HUES48 (cell line): ENCODE data around the gene MYLK4.

Experiments used
- H3K27ac ChIP-seq: one replicate; pipeline ENCODE4 v1.7.0; 2013; ENCODE audit warnings: low read depth, low read length, inconsistent platforms
- H3K27me3 ChIP-seq: 2 replicates; pipeline ENCODE4 v1.6.1; 2013; ENCODE audit warnings: mild to moderate bottlenecking, low read length; ENCODE audit not compliant: control insufficient read depth, insufficient read depth
- H3K36me3 ChIP-seq: 2 replicates; pipeline ENCODE4 v1.6.1; 2013; ENCODE audit warnings: low read length; ENCODE audit not compliant: control insufficient read depth, insufficient read depth
- H3K4me1 ChIP-seq: 2 replicates; pipeline ENCODE4 v1.6.1; 2013; ENCODE audit warnings: mild to moderate bottlenecking, low read length; ENCODE audit not compliant: control insufficient read depth, insufficient read depth
- H3K4me3 ChIP-seq: 2 replicates; pipeline ENCODE4 v1.5.1; 2013; ENCODE audit warnings: mild to moderate bottlenecking, low read depth, low read length
- H3K9ac ChIP-seq: 2 replicates; pipeline ENCODE4 v1.6.1; 2013; ENCODE audit warnings: mild to moderate bottlenecking, low read depth, low read length, moderate library complexity
- H3K9me3 ChIP-seq: 2 replicates; pipeline ENCODE4 v1.6.1; 2013; ENCODE audit warnings: low read length; ENCODE audit not compliant: control insufficient read depth, insufficient read depth

Gene MYLK4

DNA sequence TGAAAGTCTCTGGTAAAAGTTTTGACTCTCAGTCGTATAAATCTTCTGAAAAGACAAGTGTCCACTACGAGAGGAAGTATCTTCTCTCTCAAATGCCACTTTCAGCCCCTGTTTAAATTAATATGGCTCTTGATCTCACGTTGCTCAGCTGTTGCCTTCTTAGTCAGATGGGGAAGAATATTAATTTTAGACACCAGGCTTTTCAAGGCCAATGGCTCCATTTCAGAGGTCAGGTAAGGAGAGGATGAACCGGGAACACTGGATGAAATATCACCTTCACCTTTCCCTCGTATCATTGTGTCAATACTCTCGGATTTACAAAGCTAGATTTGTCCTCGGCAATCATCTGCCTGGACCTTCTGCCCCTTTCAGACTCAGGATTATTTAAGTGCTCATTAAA, at the start of gene MYLK4:
MYLK4 (minus strand) TSS at position 91 of the 400 bp plus-strand sequence. CDS start 1,628 bp downstream, outside the sequence.
- Histone ChIP-seq H3K4me3 (no peak within 1 kb of the TSS), H3K27ac (no peak within 1 kb of the TSS)

DNA sequence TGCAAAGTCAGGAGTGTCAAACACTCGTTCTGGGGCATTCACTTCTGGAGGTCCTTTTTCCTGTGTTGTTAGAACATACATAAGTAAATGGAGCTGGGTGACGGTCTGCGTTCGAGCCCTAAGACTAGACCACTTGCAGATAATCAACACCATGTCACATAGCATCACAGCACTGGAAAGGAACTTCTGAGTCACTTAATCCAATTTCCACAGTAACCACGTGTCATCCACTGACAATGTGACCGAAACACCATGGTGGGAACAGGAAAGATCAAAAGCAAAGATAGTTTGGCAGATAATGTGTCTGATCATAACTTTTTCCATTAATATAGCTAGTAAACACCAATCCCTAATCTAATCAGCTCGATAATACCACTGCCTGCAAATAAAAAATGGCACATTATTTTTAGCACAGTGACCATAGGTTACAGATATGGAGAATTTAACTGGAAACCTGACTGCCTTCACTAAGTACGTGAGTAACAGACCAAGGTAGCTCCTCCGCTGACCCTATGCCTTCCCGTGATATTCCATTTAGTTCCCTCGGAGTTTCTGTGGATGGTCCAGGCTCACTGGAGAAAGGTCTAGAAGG, 49.3 kb upstream of the MYLK4 start:
- no peak overlapping the region for H3K4me3 ChIP-seq
- no peaks in the 10 kb centered on the region for H3K36me3 ChIP-seq
- no peaks in the 10 kb centered on the region; the same call in 1 of the 2 replicates for H3K4me1 ChIP-seq
- H3K9ac ChIP-seq, result no peak overlapping the region
- H3K9me3 ChIP-seq, result no peaks in the 10 kb centered on the region
- no peaks in the 10 kb centered on the region for H3K27me3 ChIP-seq
- no peak overlapping the region for H3K27ac ChIP-seq

More for the DNA sequence above, at the start of gene MYLK4:
- Histone ChIP-seq H3K9ac (no peak within 1 kb of the TSS), H3K9me3 (no peaks in the 10 kb centered on the region), H3K36me3 (no peaks in the 10 kb centered on the region), H3K27me3 (no peaks in the 10 kb centered on the region), H3K4me1 (peaks cover 10% of the 10 kb centered on the region; the same call in 1 of the 2 replicates)

DNA sequence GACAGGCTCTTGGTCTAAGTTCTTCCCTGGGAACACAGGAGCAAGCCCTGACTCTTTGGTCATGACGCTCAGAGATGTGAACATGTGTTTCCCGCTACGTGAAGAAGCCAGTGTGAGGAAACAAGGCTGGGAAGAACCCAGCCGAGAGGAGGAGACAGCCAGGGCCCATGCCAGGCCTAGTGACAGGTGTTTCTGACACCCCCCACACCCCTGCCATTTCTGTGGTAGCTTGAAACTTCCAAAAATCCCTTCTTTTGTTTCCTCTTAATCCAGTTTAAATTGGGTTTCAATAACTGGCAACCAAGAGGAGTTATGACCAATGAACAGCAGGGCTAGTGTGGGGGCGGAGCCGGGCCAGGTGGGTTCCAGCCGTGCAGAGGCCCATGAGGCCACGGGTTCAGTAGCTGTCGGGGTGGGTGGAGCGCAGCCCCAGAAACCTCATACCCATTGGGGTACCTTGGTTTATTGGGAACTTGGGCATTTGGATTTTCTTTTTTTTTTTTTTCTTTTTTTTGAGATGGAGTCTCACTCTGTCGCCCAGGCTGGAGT, 47.9 kb upstream of the MYLK4 start:
- Histone ChIP-seq H3K9me3 (no peaks in the 10 kb centered on the region), H3K36me3 (no peaks in the 10 kb centered on the region), H3K27ac (no peak overlapping the region), H3K4me3 (no peak overlapping the region), H3K9ac (no peak overlapping the region), H3K27me3 (no peaks in the 10 kb centered on the region), H3K4me1 (no peaks in the 10 kb centered on the region; the same call in 1 of the 2 replicates)

DNA sequence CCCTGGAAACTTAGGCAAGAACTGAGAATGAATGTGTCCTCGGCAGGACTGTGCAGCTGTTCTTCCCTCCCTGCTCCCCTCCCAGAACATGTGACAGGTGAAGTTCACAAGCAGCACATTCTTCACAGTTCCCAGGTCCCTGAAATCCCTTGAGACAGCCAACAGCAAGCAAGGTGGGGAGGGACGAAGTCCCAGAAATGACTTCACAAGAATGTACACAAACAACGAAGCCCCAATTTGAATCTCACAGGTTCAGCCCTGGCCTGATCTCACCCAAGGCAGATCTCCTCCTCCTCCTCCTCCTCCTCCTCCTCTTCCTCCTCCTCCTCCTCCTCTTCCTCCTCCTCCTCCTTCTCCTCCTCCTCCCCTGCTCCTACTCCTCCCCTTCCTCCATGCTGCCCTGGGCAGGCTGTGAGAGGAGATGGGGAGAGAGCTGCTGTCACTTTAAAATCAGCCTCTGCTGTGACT, 46.9 kb upstream of the MYLK4 start:
- Histone ChIP-seq H3K9me3 (no peaks in the 10 kb centered on the region), H3K36me3 (no peaks in the 10 kb centered on the region), H3K9ac (no peak overlapping the region), H3K27ac (no peak overlapping the region), H3K4me1 (no peaks in the 10 kb centered on the region; the same call in 1 of the 2 replicates), H3K27me3 (no peaks in the 10 kb centered on the region), H3K4me3 (no peak overlapping the region)

DNA sequence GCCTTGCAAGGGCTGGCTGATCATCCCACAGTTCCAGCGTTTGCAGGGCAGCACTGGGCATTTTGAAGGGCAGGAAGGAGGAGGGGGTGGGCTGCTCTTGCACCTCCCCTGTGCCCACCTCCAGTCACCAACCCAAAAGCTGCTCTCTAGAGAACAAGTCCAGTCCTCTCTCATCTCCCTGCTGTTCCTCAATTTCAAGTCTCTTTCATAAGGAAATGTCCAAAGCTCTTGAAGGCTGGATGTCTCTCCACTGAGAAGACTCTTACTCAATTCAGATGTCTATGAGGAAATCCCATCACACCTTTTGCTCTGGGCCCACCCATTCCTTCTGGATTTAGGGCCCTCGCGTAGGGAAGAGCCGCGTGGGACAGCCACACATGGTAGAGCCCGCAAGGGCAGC, 46.1 kb upstream of the MYLK4 start:
- Histone ChIP-seq H3K9me3 (no peaks in the 10 kb centered on the region), H3K27me3 (no peaks in the 10 kb centered on the region), H3K4me1 (no peaks in the 10 kb centered on the region; the same call in 1 of the 2 replicates), H3K27ac (no peak overlapping the region), H3K4me3 (no peak overlapping the region), H3K9ac (no peak overlapping the region), H3K36me3 (no peaks in the 10 kb centered on the region)

DNA sequence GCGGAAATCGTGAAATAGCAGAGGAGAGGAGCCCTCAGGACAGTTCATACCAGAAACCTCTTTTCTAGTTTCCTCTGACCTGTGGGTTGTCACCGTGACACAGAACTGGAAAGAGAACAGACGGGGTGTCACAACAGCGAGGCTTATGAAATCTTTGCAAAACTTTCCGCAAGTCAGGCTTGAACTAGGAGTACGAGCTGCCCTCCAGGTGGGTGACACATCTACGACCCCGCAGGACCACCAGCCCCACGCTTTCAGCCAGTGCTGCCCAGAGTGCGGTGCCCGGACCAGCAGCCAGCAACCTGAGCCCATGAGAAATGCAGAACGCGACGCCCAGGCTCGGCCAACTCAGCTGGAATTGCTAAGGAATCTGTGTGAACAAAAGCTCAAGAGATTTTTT, 45.2 kb upstream of the MYLK4 start:
- Histone ChIP-seq H3K4me3 (no peak overlapping the region), H3K4me1 (peaks cover 2% of the 10 kb centered on the region; the same call in 1 of the 2 replicates), H3K27ac (no peak overlapping the region), H3K9me3 (no peaks in the 10 kb centered on the region), H3K36me3 (no peaks in the 10 kb centered on the region), H3K9ac (no peak overlapping the region), H3K27me3 (no peaks in the 10 kb centered on the region)

DNA sequence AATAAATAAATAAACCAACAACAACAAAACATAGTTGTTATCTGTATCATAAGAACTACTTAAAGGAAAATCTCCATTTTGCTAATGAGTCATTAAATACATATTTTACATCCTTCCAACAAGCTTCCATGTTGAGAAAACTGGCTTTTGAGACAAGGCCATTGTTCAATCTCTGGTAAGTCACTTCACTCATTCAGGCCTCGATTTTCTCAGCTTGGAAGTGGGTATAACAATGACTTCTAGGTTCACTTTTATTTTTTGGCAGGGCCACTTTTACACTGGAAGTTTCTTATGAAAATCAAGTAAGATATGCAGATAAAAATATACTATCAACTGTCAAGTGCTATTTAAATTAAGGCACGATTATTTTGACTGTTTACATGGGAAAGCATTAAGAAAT, 44.4 kb upstream of the MYLK4 start:
- Histone ChIP-seq H3K27me3 (no peaks in the 10 kb centered on the region), H3K9ac (no peak overlapping the region), H3K27ac (no peak overlapping the region), H3K4me1 (peaks cover 8% of the 10 kb centered on the region; the same call in 1 of the 2 replicates), H3K9me3 (no peaks in the 10 kb centered on the region), H3K4me3 (no peak overlapping the region), H3K36me3 (no peaks in the 10 kb centered on the region)

DNA sequence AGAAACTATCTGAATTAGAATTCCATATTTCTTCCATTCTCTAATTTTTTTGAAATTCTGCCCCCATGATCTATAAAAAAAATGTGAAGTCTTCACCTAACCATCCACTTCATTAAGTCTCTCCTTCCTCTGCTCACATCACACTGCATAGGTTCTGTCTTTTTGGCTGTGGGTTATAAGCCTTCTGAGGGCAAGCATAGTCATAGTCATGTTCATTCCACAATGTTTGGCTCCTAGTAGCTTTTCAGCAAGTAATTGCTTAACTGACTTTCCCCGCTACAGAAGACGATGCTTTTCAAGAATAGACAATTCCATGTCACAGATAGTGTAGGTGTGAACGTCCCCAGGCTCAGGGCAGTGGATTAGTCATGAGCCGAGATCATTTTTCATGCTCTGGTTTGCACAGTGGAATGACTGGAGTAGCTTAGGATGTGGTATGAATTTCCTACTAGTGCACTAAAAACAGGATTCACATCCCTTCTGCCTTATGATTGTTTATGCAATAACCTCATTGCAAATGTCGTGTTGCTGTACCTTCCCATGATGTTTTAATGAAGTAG, 43.5 kb upstream of the MYLK4 start:
- no peak overlapping the region for H3K9ac ChIP-seq
- H3K27ac ChIP-seq, result no peak overlapping the region
- H3K4me1 ChIP-seq, result peaks cover 10% of the 10 kb centered on the region; the same call in 1 of the 2 replicates
- no peaks in the 10 kb centered on the region for H3K36me3 ChIP-seq
- H3K27me3 ChIP-seq, result no peaks in the 10 kb centered on the region
- no peaks in the 10 kb centered on the region for H3K9me3 ChIP-seq
- no peak overlapping the region for H3K4me3 ChIP-seq

DNA sequence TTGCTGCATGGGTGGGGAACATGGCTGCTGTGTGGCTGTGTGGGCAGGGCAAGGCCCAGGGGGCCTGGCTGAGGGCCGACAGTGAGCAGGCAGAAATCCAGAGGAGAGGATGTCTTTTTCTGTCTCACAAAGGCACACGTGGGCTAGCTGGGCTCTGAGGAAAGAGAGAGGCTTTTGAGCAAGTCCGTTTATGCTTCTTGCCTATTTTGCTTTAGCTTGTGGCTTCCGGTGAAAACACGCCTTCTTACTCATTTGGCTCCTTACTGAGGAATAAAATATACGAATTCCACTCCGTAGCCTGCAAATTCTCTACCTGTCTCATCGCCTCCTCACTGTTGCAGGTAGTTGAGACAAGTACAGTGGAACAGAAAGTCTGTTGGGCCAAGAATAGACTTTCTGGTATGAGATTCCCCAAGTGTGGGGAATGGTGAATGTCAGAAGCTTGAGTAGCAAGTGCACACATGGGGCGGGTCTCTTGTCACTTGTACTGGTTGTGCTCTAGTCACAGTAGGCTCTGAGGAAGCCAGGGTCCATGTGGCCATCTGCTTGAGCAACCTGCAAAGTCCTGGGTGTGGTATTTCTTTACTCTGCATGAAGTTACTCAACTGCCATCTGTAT, 42.9 kb upstream of the MYLK4 start:
- no peaks in the 10 kb centered on the region for H3K9me3 ChIP-seq
- H3K9ac ChIP-seq, result no peak overlapping the region
- no peaks in the 10 kb centered on the region for H3K27me3 ChIP-seq
- H3K4me1 ChIP-seq, result peaks cover 10% of the 10 kb centered on the region; the same call in 1 of the 2 replicates
- no peaks in the 10 kb centered on the region for H3K36me3 ChIP-seq
- H3K27ac ChIP-seq, result no peak overlapping the region
- no peak overlapping the region for H3K4me3 ChIP-seq

DNA sequence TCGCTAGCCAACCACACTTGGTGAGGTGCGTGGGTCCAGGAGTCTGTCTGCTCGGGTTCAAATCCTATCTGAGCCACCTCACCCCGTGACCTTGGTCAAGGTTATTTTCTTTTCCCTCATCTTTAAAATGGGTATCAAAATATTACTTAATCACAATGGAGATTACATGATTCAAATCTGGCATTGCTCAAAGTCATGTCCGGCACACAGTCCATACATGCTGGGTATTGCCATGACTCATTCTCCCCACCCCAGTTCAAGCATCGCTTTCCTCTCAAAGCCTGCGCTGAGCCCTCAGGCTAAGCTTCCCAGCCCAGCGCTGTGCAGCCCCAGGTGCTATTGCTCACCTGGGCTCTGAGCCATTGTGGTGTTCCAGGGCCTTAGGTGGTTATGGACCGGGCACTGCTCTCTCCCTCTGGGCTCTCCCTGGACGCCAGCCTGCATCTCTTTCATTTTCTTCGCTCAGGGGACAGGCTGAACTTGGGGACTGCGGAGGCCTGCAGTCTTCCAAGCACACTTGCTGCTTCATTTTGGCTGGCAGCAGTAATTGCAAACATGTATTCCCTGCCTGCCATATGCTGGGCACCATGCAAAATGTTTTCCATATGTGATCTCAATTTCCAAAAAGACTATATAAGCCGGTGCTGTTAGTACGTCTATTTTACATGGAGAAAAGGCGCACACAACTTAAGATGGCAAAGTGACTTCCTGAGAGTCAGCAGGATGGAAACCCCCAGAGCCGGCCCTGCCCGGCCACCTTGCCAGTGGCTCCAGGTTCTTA, 41.8 kb upstream of the MYLK4 start:
- no peak overlapping the region for H3K9ac ChIP-seq
- H3K4me1 ChIP-seq, result 0 out of 2 replicates have a peak, but pooled peaks cover 10% of the 10 kb centered on the region
- H3K4me3 ChIP-seq, result no peak overlapping the region
- no peaks in the 10 kb centered on the region for H3K9me3 ChIP-seq
- no peaks in the 10 kb centered on the region for H3K27me3 ChIP-seq
- no peaks in the 10 kb centered on the region for H3K36me3 ChIP-seq
- no peak overlapping the region for H3K27ac ChIP-seq
